GM12891 (cell line): ENCODE results near the gene FLCN.

Experiments used
- POLR2A ChIP-seq: IDR thresholded peaks from 2 replicates; pipeline ENCODE4 v1.6.1; 2011; ENCODE audit warnings: low read depth, low read length, control low read depth
- POLR2AphosphoS5 ChIP-seq: IDR thresholded peaks from 2 replicates; pipeline ENCODE4 v1.6.1; 2011; ENCODE audit warnings: low read depth, low read length, control low read depth
- SPI1 ChIP-seq: IDR thresholded peaks from 2 replicates; pipeline ENCODE4 v1.6.1; 2011; ENCODE audit warnings: low read depth, low read length, control low read depth
- TAF1 ChIP-seq: IDR thresholded peaks from 2 replicates; pipeline ENCODE4 v1.6.1; 2011; ENCODE audit warnings: low read depth, low read length, control low read depth

DNA sequence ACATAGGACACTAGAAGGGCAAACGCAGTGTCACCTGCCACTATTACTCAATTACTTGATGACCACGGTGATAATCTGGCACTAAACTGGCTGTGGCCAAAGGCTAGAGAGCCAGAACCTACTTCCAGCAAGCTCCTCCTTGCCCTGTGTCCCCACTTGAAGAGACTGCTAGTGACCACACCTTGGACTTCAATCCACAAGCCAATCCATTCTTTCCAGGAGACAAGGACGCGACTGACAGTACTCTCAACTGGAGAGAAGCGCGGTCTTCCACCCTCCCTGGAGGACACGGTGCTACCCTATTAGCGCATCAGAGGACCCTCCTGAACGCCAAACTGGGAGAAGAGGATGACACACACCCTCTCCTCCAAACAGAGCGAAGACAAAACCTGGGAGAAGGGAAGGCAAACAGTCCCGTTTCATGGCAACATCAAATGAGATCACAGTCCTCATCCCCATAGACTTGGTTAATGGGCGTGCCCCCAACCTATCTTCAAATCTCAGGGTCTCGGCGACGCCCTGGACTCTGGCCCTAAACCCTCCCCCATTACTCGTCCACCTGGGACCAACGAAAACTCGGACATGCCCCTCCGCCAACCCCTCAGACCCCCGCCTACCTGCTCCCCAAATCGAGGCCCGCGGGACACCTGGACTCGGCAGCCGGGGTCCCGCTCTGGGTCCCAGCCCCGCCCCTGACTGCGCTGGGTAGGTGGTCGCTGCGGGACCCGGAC lies 508 bp downstream of the FLCN start:
- TF ChIP-seq POLR2AphosphoS5: no peak
- TF ChIP-seq POLR2A: no peak
- no peak for TF ChIP-seq SPI1
- TF ChIP-seq TAF1: no peak
